Right renal pelvis (tissue), 4 donors: Measurements from ENCODE around the gene TNFRSF19. TPM values are rescaled to one million over a fixed set of nuclear protein-coding genes. Genes with fewer than 3 reads are reported as not detected.
"Not testable (repeated sequence)": the region's sequence is repeated elsewhere in the genome, so short reads cannot be mapped to it uniquely, and the experiment has no call there.

Source experiments
- DNase-seq, 4 donors: peaks; one replicate each; pipeline ENCODE4 v3.0.0-alpha.2; 2013; ENCODE audit warnings: low read depth in 4 of 4, low spot score in 3 of 4, missing footprints in 1 of 4
- polyA plus RNA-seq, 4 donors: library from polyadenylated mRNA; unstranded; fragments of 120-200 nt; gene quantifications; one replicate each; pipeline ENCODE4 v1.2.1, GENCODE V29; 2013; ENCODE audit not compliant: insufficient read length in 4 of 4

Gene TNFRSF19
- polyA plus RNA-seq, 4 donors, result 46.5 to 56.0 (median 52.2) TPM

- DNase-seq, result no peak
Measured at GRCh38 chr13:23674795-23675640, 104.8 kb downstream of the TNFRSF19 start.

GRCh38 chr13:23677679-23678288 lies 107.6 kb downstream of the TNFRSF19 start:
- not testable (repeated sequence) for DNase-seq

GRCh38 chr13:23678795-23679194 lies 108.6 kb downstream of the TNFRSF19 start:
- DNase-seq, result no peak

GRCh38 chr13:23679220-23679619 lies 109.0 kb downstream of the TNFRSF19 start:
- DNase-seq, result no peak

GRCh38 chr13:23680845-23681669 lies 110.8 kb downstream of the TNFRSF19 start:
- DNase-seq, result no peak

- DNase-seq, result no peak
Measured at GRCh38 chr13:23683084-23683483, 112.9 kb downstream of the TNFRSF19 start.

- no peak for DNase-seq
Measured at GRCh38 chr13:23684647-23685046, 114.4 kb downstream of the TNFRSF19 start.

GRCh38 chr13:23685416-23685815 lies 115.2 kb downstream of the TNFRSF19 start:
- DNase-seq, result no peak

GRCh38 chr13:23686948-23687347 lies 116.7 kb downstream of the TNFRSF19 start:
- no peak for DNase-seq

GRCh38 chr13:23687614-23688013 lies 117.4 kb downstream of the TNFRSF19 start:
- DNase-seq, result no peak

GRCh38 chr13:23688336-23688735 lies 118.1 kb downstream of the TNFRSF19 start:
- no peak for DNase-seq

GRCh38 chr13:23690668-23691067 lies 120.5 kb downstream of the TNFRSF19 start:
- DNase-seq, result no peak

GRCh38 chr13:23692816-23693215 lies 122.6 kb downstream of the TNFRSF19 start:
- no peak for DNase-seq

GRCh38 chr13:23695196-23695595 lies 125.0 kb downstream of the TNFRSF19 start:
- DNase-seq, result no peak

GRCh38 chr13:23695711-23696464 lies 125.7 kb downstream of the TNFRSF19 start:
- DNase-seq, result no peak

- DNase-seq, result no peak
Measured at GRCh38 chr13:23696610-23697009, 126.4 kb downstream of the TNFRSF19 start.

GRCh38 chr13:23697772-23698313 lies 127.6 kb downstream of the TNFRSF19 start:
- no peak for DNase-seq

GRCh38 chr13:23699271-23699670 lies 129.1 kb downstream of the TNFRSF19 start:
- DNase-seq, result no peak

GRCh38 chr13:23701186-23701585 lies 131.0 kb downstream of the TNFRSF19 start:
- no peak for DNase-seq

GRCh38 chr13:23701636-23702035 lies 131.4 kb downstream of the TNFRSF19 start:
- DNase-seq, result no peak
